ENCODE results near the gene GPR162.

The GPR162 gene

GRCh38 chr12:6780573-6780972 is 41.0 kb upstream of the GPR162 start:
- Mint-ChIP-seq H3K4me1 (ENCODE audit: low read depth in 2 of 2) (peaks cover 16 to 25% of the 10 kb centered on the region in 2 donors), H3K27me3 (peaks cover 0 to 8% of the 10 kb centered on the region in 2 donors), H3K36me3 (ENCODE audit: insufficient read depth) (peaks cover 8% of the 10 kb centered on the region), H3K9me3 (no peaks in the 10 kb centered on the region), H3K27ac (no peak overlapping the region), H3K4me3 (no peak overlapping the region)
- DNase-seq, result no peak
- no peak for ATAC-seq (replicated peaks)

- peaks cover 0 to 8% of the 10 kb centered on the region in 2 donors for H3K27me3 Mint-ChIP-seq
- ATAC-seq (replicated peaks) (no peak), DNase-seq (no peak)
- H3K27ac Mint-ChIP-seq, result no peak overlapping the region
- H3K4me3 Mint-ChIP-seq, result no peak overlapping the region
- peaks cover 5% of the 10 kb centered on the region for H3K36me3 Mint-ChIP-seq (ENCODE audit: insufficient read depth)
- H3K4me1 Mint-ChIP-seq (ENCODE audit: low read depth in 2 of 2), result peaks cover 13 to 14% of the 10 kb centered on the region in 2 donors
- no peaks in the 10 kb centered on the region for H3K9me3 Mint-ChIP-seq
Measured at GRCh38 chr12:6782119-6782518, 39.5 kb upstream of the GPR162 start.

DNA sequence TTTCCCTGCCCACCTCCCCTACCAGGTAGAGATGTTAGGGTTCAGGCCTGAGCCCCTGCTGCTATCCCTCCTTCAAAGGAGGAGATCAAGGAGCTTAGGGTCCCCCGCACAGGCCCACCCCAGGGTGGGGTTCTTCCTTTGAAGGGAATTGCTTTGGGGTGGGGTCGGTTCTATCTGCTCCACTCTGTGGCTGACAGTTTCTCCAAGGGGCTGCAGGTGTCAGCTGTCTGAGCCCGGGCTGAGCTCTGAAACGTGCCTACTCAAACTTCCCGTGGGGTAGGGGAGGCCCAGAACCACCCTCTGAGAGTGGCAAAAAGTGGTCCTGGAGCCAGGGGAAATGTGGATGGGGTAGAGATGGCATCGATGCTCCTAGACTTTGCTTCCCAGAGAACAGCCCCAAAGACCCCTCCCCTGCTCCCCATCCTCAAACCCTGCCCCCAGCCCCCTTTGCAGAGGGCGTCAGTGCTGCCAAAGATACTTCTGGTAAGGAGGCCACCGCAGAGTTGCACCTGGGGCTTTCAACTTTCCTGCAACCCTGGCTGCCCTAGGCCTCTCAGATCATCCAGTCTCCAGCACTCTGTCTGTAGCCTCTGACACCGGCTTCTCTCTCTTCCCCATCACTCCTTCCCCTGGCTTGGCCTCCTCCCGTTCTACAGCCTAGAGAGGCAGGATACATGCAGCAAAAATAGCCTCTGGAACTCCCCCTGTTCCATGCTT is 38.6 kb upstream of the GPR162 start:
- Mint-ChIP-seq H3K27ac (no peak overlapping the region), H3K9me3 (no peaks in the 10 kb centered on the region), H3K36me3 (ENCODE audit: insufficient read depth) (peaks cover 5% of the 10 kb centered on the region), H3K27me3 (peaks cover 0 to 8% of the 10 kb centered on the region in 2 donors), H3K4me1 (ENCODE audit: low read depth in 2 of 2) (peaks cover 12 to 13% of the 10 kb centered on the region in 2 donors), H3K4me3 (no peak overlapping the region)
- DNase-seq, result no peak
- no peak for ATAC-seq (replicated peaks)

DNA sequence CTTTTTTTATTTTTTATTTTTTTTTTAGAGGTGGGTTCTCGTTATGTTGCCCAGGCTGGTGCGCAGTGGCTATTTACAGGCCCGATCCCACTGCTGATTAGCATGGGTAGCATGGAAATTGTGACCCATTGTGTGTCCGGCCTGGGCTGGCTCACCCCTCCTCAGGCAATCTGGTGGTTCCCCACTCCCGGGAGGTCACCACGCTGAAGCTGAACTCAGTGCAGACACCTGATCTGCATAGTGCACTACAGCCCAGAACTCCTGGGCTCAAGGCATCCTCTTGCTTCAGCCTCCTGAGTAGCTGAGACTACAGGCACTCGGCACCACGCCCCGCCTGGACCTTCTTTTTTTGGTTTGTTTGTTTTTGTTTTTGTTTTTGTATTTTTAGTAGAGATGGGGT is 37.8 kb upstream of the GPR162 start:
- H3K4me1 Mint-ChIP-seq (ENCODE audit: low read depth in 2 of 2), result peaks cover 4 to 7% of the 10 kb centered on the region in 2 donors
- DNase-seq, result no peak
- peaks cover under 1% of the 10 kb centered on the region for H3K36me3 Mint-ChIP-seq (ENCODE audit: insufficient read depth)
- no peak overlapping the region for H3K4me3 Mint-ChIP-seq
- no peak for ATAC-seq (replicated peaks)
- peaks cover 0 to 8% of the 10 kb centered on the region in 2 donors for H3K27me3 Mint-ChIP-seq
- no peak overlapping the region for H3K27ac Mint-ChIP-seq
- no peaks in the 10 kb centered on the region for H3K9me3 Mint-ChIP-seq

DNA sequence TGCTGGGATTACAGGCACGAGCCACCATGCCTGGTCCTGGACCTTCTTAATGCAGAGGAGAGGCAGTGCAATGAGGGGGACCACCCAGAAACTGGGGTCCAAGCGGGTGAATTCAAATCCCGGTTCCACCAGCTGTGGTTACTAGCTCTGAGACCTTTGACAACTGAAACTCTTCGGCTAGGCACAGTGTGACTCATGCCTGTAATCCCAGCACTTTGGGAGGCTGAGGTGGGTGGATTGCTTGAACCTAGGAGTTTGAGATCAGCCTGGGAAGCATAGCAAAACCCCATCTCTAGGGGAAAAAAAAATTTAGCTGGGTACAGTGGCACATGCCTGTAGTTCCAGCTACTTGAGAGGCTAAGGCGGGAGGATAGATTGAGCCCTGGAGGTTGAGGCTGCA is 37.3 kb upstream of the GPR162 start:
- Mint-ChIP-seq H3K27ac (no peak overlapping the region), H3K27me3 (peaks cover 0 to 8% of the 10 kb centered on the region in 2 donors), H3K9me3 (no peaks in the 10 kb centered on the region), H3K4me3 (no peak overlapping the region), H3K4me1 (ENCODE audit: low read depth in 2 of 2) (peaks cover 0 to 3% of the 10 kb centered on the region in 2 donors), H3K36me3 (ENCODE audit: insufficient read depth) (no peaks in the 10 kb centered on the region)
- DNase-seq (no peak), ATAC-seq (replicated peaks) (no peak)

DNA sequence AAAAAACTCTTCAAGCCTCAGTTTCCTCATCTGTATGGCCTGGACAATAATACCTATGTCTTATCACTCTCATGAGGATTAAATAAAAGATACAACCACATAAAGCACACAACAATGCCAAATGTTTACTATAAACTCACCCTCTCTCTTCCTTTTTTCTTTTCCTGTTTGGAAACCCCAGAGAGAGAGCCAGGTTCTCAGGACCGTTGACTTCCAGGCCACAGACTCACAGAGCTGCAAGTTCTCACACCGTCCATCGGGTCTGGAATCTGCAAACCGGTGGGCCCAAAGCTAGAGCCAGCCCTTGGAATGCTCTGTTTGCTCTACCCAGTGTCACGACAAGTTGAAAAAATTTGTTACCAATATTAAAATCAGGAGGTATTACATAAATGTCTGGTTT is 36.9 kb upstream of the GPR162 start:
- Mint-ChIP-seq H3K36me3 (ENCODE audit: insufficient read depth) (no peaks in the 10 kb centered on the region), H3K4me1 (ENCODE audit: low read depth in 2 of 2) (peaks cover 0 to 3% of the 10 kb centered on the region in 2 donors), H3K27ac (no peak overlapping the region)

GRCh38 chr12:6786416-6787094 is 35.1 kb upstream of the GPR162 start:
- ATAC-seq (replicated peaks), result no peak
- no peak for DNase-seq
- no peaks in the 10 kb centered on the region for H3K36me3 Mint-ChIP-seq (ENCODE audit: insufficient read depth)
- H3K4me1 Mint-ChIP-seq (ENCODE audit: low read depth in 2 of 2), result peaks cover 0 to 3% of the 10 kb centered on the region in 2 donors
- H3K27me3 Mint-ChIP-seq, result peaks cover 0 to 8% of the 10 kb centered on the region in 2 donors
- peak overlapping the region in 1 of 2 donors; percentile 47 for H3K27ac Mint-ChIP-seq
- H3K9me3 Mint-ChIP-seq, result no peaks in the 10 kb centered on the region
- peak overlapping the region in 1 of 2 donors; percentile 15 for H3K4me3 Mint-ChIP-seq

More for the DNA sequence above, 36.9 kb upstream of the GPR162 start:
- Mint-ChIP-seq H3K9me3 (no peaks in the 10 kb centered on the region), H3K27me3 (peaks cover 0 to 8% of the 10 kb centered on the region in 2 donors), H3K4me3 (no peak overlapping the region)
- DNase-seq (no peak), ATAC-seq (replicated peaks) (no peak)

DNA sequence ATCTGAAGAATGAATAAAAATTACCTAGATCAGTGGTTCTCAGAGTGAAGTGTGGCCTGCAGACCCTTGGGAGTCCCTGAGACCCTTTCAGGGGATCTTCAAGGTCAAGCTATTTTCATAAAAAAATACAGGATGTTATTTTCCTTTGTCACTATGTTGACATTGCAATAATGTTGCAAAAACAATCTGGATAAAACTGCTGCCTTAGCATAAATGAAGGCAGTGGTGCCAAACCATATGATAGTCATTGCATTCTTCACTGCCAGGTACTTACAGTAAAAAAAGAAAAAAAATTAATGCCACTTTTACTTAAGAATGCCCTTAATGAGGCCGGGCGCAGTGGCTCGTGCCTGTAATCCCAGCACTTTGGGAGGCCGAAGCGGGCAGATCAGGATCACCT is 34.3 kb upstream of the GPR162 start:
- no peak overlapping the region for H3K27ac Mint-ChIP-seq
- H3K27me3 Mint-ChIP-seq, result peaks cover 1 to 8% of the 10 kb centered on the region in 2 donors
- no peak for ATAC-seq (replicated peaks)
- no peaks in the 10 kb centered on the region for H3K36me3 Mint-ChIP-seq (ENCODE audit: insufficient read depth)
- no peak for DNase-seq
- H3K9me3 Mint-ChIP-seq, result no peaks in the 10 kb centered on the region
- H3K4me3 Mint-ChIP-seq, result no peak overlapping the region
- peaks cover under 1 to 7% of the 10 kb centered on the region in 2 donors for H3K4me1 Mint-ChIP-seq (ENCODE audit: low read depth in 2 of 2)

DNA sequence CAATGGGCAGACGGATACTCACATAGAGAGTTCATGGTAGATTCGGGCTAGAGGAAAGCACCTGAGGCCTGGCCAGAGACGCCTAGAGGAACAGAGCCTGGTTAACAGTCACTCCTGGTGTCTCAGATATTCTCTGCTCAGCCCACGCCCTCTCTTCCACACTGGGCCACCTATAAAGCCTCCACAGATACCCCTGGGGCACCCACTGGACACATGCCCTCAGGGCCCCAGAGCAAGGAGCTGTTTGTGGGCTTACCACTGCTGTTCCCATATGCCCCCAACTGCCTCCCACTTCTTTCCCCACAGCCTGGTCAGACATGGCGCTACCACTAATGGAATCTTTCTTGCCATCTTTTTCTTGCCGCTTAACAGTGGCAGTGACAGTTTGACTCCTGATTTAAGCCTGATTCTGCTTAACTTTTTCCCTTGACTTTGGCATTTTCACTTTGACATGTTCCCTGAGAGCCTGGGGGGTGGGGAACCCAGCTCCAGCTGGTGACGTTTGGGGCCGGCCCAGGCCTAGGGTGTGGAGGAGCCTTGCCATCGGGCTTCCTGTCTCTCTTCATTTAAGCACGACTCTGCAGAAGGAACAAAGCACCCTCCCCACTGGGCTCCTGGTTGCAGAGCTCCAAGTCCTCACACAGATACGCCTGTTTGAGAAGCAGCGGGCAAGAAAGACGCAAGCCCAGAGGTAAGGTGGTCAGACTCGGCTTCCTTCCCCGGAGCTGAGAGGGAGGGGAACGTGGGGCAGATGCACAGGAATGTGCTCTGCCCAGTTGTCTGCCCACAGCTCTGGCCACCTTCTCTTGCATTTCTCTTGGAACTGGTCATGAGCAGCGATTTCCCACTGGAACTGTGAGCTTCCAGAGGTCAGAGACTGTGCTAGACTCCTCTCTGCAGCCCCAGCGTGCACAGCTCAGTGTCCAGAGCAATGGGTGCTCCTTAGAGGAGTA is 32.4 kb upstream of the GPR162 start, which contains the start of gene CD4:
CD4 (plus strand) TSS at position 557 of the 953 bp plus-strand sequence. CDS start 10,611 bp downstream, outside the sequence.
- Mint-ChIP-seq H3K4me3 (peak within 1 kb of the TSS in 1 of 2 donors; percentile 47), H3K9me3 (no peaks in the 10 kb centered on the region), H3K36me3 (ENCODE audit: insufficient read depth) (no peaks in the 10 kb centered on the region), H3K27ac (peak within 1 kb of the TSS; percentile 1 to 5), H3K27me3 (peaks cover 0 to 8% of the 10 kb centered on the region in 2 donors), H3K4me1 (ENCODE audit: low read depth in 2 of 2) (peaks cover 5 to 14% of the 10 kb centered on the region in 2 donors)
- DNase-seq (no peak), ATAC-seq (replicated peaks) (peak; percentile 45)

GRCh38 chr12:6790496-6791150 is 31.0 kb upstream of the GPR162 start:
- ATAC-seq (replicated peaks) (peak; percentile 35), DNase-seq (no peak)
- Mint-ChIP-seq H3K36me3 (ENCODE audit: insufficient read depth) (peaks cover 2% of the 10 kb centered on the region), H3K27me3 (peaks cover 11 to 17% of the 10 kb centered on the region in 2 donors), H3K4me3 (peak overlapping the region in 1 of 2 donors; percentile 33), H3K27ac (no peak overlapping the region), H3K9me3 (no peaks in the 10 kb centered on the region), H3K4me1 (ENCODE audit: low read depth in 2 of 2) (peaks cover 5 to 14% of the 10 kb centered on the region in 2 donors)

DNA sequence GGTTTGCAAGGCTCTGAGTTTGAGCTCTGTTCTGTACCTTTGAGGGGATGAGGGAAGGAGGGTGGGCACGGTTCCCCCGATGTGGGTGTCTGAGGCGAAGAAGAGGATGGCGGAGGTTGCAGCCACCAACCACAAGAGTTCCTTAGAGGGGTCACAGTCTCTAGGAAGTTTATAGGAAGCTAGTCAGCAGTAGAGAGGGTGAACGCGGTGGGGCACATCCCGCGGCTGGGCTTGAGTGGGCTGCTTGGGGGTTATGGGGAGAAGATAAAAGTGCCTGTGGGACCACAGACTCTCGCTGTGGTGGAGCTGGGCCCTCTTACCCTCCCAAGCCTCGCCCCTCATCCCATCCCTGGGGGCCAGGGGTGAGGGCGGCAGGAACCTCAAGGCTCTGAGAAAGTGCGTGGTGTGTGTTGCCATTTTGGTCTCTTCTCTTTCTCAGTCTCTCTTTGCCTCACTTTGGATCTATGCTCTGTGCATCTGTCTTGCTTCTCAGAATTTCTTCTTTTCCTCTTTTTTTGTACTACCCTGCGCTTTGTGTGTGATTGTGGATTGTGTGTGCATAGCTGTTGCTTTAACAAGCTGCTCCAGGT is 29.6 kb upstream of the GPR162 start:
- Mint-ChIP-seq H3K36me3 (ENCODE audit: insufficient read depth) (peaks cover 5% of the 10 kb centered on the region), H3K4me3 (peak overlapping the region in 1 of 2 donors; percentile 50), H3K27ac (no peak overlapping the region), H3K4me1 (ENCODE audit: low read depth in 2 of 2) (peaks cover 5 to 11% of the 10 kb centered on the region in 2 donors), H3K9me3 (no peaks in the 10 kb centered on the region), H3K27me3 (peaks cover 25 to 31% of the 10 kb centered on the region in 2 donors)
- ATAC-seq (replicated peaks), result peak; percentile 20
- DNase-seq, result no peak

- ATAC-seq (replicated peaks), result peak; percentile 61
- peak overlapping the region in 1 of 2 donors; percentile 50 for H3K4me3 Mint-ChIP-seq
- H3K4me1 Mint-ChIP-seq (ENCODE audit: low read depth in 2 of 2), result peaks cover 5 to 11% of the 10 kb centered on the region in 2 donors
- peaks cover 29 to 34% of the 10 kb centered on the region in 2 donors for H3K27me3 Mint-ChIP-seq
- DNase-seq, result no peak
- peaks cover 5% of the 10 kb centered on the region for H3K36me3 Mint-ChIP-seq (ENCODE audit: insufficient read depth)
- H3K27ac Mint-ChIP-seq, result no peak overlapping the region
- H3K9me3 Mint-ChIP-seq, result no peaks in the 10 kb centered on the region
Measured at GRCh38 chr12:6792522-6793201, 29.0 kb upstream of the GPR162 start.
